HG03558 (cell line): ENCODE data around the gene NRG3.

ENCODE experiments used
- ATAC-seq: cut with Tn5 transposase; IDR thresholded peaks from one replicate; pipeline ENCODE4 v1.9.1; 2021; ENCODE audit warnings: moderate number of reproducible peaks; ENCODE audit not compliant: unreplicated experiment; ENCODE audit errors: extremely low read depth

The NRG3 gene

GRCh38 chr10:81874875-81875466 is at the start of gene NRG3:
Gene NRG3 (plus strand): TSS chr10:81875194.
- no peak for ATAC-seq

GRCh38 chr10:81828251-81828650 is 46.7 kb upstream of the NRG3 start:
- ATAC-seq: no peak

GRCh38 chr10:81831060-81831459 is 43.9 kb upstream of the NRG3 start:
- ATAC-seq: no peak

- no peak for ATAC-seq
These were observed 36.0 kb upstream of the NRG3 start for GRCh38 chr10:81838950-81839349.

GRCh38 chr10:81843042-81843441 is 32.0 kb upstream of the NRG3 start:
- no peak for ATAC-seq

- no peak for ATAC-seq
These were observed 27.3 kb upstream of the NRG3 start for GRCh38 chr10:81847675-81848074.

GRCh38 chr10:81848514-81848913 is 26.5 kb upstream of the NRG3 start:
- no peak for ATAC-seq

- ATAC-seq: no peak
These were observed 26.1 kb upstream of the NRG3 start for GRCh38 chr10:81848931-81849330.

- ATAC-seq: no peak
These were observed 12.4 kb upstream of the NRG3 start for GRCh38 chr10:81862596-81862995.

- no peak for ATAC-seq
These were observed 11.2 kb upstream of the NRG3 start for GRCh38 chr10:81863771-81864170.

GRCh38 chr10:81865581-81865980 is 9.4 kb upstream of the NRG3 start:
- no peak for ATAC-seq

- peak; percentile 95 for ATAC-seq
These were observed 8.2 kb upstream of the NRG3 start for GRCh38 chr10:81866753-81867152.

- ATAC-seq: no peak
These were observed 4.5 kb upstream of the NRG3 start for GRCh38 chr10:81870472-81870871.

- no peak for ATAC-seq
These were observed 3.4 kb upstream of the NRG3 start for GRCh38 chr10:81871558-81871957.

GRCh38 chr10:81872206-81872862 is 2.7 kb upstream of the NRG3 start:
- no peak for ATAC-seq

- no peak for ATAC-seq
These were observed 1.6 kb upstream of the NRG3 start for GRCh38 chr10:81873231-81873931.

GRCh38 chr10:81873932-81874816 is 820 bp upstream of the NRG3 start:
- no peak for ATAC-seq

- no peak for ATAC-seq
These were observed 666 bp downstream of the NRG3 start for GRCh38 chr10:81875467-81876252.

- no peak for ATAC-seq
These were observed 1.5 kb downstream of the NRG3 start for GRCh38 chr10:81876253-81877077.
